Measurements from ENCODE around the gene LILRB2.
"Not testable (repeated sequence)": the region's sequence is repeated elsewhere in the genome, so short reads cannot be mapped to it uniquely, and the experiment has no call there.

The LILRB2 gene

DNA sequence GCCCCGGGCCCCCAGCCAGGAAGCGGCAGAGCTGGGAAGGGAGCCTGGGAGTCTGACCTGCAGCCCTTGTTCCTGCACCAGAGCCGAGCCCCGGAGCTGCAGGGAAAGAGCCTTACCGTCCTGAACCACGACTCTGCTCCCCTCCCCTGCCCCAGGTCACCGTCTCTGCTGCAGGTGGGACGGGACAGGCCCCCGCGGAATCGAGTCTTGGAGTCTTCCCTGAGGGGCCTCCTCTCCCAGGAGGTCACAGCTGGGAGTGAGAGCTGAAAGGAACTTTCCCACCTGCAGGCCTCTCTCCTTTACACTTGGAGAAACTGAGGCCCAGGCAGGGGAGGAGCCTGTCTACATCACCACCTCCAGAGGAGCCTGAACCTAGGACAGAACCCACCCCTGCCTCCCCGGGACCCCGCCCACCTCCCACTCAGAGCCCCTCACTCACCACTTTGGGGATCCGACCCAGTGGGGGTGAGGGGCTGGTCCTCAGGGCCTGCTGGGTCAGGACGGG lies 3.7 kb downstream of the LILRB2 start:
- intact Hi-C loops (cut with DNase I); DNase-seq: not testable (repeated sequence)

- DNase-seq, result no peak
- intact Hi-C loops (cut with DNase I), result no loop called here
These were observed 5.0 kb downstream of the LILRB2 start for GRCh38 chr19:54275951-54276350.

GRCh38 chr19:54274516-54274915 lies 6.4 kb downstream of the LILRB2 start:
- not testable (repeated sequence) for DNase-seq

GRCh38 chr19:54273821-54274220 lies 7.1 kb downstream of the LILRB2 start:
- intact Hi-C loops (cut with DNase I), result no loop called here
- no peak for DNase-seq

More at GRCh38 chr19:54274516-54274915, 6.4 kb downstream of the LILRB2 start:
- intact Hi-C loops (cut with DNase I), result not testable (repeated sequence)

DNA sequence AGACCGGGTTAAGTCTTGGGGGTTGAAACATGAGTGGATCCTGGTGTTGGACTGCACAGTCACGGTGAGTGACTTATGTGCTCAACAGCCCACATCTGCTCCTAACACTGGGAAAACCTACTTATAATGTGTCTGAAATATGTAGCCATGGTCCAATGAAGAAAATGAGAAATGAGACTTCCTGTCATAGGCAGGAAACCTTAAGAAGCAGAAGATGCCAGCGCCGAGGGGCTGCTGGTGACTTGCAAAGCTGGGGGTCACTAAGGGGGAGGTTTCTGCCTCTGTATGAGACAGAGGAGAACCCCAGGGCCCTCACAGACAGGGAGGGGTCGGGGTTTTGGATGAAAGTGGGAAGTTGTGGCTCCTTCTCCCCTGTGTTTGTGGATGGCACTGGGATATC lies 8.7 kb downstream of the LILRB2 start:
- DNase-seq; intact Hi-C loops (cut with DNase I): not testable (repeated sequence)

GRCh38 chr19:54271587-54271986 lies 9.3 kb downstream of the LILRB2 start:
- DNase-seq; intact Hi-C loops (cut with DNase I): not testable (repeated sequence)

- peak in 1 of 10 donors; percentile 34 for DNase-seq
- intact Hi-C loops (cut with DNase I), result no loop called here
These were observed 9.8 kb downstream of the LILRB2 start for GRCh38 chr19:54271106-54271505.

GRCh38 chr19:54268936-54269335 lies 12.0 kb downstream of the LILRB2 start:
- intact Hi-C loops (cut with DNase I), result no loop called here
- no peak for DNase-seq

DNA sequence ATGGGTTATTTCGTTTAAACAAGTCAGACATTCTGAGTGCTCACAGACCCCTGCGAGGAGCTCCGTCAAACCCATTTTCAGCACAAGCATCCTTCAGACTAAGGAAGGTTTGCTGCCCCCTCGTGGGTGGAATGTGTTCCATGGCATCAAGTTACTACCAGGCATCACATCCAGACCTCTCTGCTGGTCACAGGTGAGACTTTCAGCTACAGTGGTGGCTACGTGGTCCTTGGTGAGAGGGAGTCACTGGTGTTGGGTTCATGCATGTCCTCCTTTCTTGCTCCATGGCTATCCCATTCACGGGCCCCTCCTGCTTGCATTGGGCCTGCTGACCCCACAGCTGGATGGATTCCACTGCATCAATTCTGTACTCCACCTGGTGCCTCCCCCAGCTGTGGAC lies 14.8 kb downstream of the LILRB2 start:
- DNase-seq, result peak in 7 of 10 donors; percentile 39 to 88 (median 62)
- intact Hi-C loops (cut with DNase I), result no loop called here

DNA sequence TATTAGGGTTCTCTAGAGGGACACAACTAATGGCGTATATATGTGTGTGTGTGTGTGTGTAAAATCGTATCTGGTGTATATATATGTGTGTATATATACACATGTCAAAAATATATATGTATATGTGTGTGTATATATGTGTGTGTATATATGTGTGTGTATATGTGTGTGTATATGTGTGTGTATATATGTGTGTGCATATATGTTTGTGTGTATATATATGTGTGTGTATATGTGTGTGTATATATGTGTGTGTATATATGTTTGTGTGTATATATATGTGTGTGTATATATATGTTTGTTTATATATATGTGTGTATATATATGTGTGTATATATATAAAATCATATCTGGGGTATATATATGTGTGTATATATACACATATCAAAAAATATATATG lies 18.4 kb downstream of the LILRB2 start:
- intact Hi-C loops (cut with DNase I), result no loop called here
- DNase-seq, result no peak

GRCh38 chr19:54262066-54262465 lies 18.8 kb downstream of the LILRB2 start:
- intact Hi-C loops (cut with DNase I), result no loop called here
- DNase-seq, result peak in 1 of 10 donors; percentile 40

DNA sequence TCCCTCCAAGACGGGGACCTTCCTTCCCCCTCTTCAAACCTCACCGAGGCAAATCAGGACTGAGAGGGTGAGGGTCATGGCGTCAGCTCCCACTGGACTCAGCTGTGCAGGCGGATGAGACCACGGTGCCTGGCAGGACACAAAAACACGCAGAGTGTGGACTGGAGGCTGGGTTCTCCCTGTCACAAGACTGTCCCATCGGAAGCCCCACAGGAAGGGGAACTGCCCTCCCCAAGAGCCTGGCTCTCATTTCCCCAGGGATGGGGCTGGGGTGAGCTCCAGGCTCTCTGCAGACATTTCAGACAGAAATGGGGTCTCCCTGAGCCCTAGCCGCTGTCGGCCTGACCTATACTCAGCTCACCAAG lies 23.8 kb downstream of the LILRB2 start, which contains the start of gene LILRB5:
LILRB5 (minus strand) TSS at position 158 of the 365 bp plus-strand sequence; CDS start at position 78, 80 bp downstream.
- peak in 1 of 10 donors; percentile 33 for DNase-seq
- intact Hi-C loops (cut with DNase I), result no loop called here

GRCh38 chr19:54256250-54257115 lies 24.4 kb downstream of the LILRB2 start:
- intact Hi-C loops (cut with DNase I), result no loop called here
- DNase-seq, result peak in 1 of 10 donors; percentile 47

DNA sequence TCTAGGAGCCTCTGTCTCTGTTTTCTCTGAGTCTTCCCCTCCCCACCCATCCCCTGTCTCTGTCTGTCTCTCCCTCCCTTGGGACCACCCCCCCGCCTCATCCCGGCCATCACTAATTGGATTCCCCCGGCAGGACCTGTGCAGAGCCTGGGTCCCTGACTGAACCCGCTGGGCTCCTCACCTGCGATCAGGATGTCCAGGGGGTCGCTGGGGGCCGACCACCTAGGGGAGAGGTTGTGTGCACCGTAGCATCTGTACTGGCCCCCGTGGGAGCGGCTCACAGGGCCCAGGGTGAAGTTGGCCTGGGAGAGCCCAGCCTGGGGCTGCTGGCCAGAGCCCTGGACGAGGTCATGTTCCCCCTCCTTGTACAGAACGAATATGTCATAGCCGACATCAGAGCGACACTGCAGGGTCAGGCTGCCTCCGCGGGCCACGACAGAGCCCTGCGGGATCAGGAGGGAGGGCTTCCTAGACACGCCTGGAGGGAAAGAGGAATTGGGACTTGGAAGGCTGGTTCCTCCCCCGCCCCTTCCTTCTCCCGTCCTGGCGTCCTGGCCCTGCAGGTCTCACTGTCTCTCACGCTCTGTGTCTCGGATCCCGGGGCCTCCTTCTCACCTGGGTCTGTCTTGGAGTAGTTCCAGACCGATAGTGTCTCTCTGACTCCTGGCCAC lies 25.7 kb downstream of the LILRB2 start:
- intact Hi-C loops (cut with DNase I), result no loop called here
- DNase-seq, result peak in 1 of 10 donors; percentile 48

DNA sequence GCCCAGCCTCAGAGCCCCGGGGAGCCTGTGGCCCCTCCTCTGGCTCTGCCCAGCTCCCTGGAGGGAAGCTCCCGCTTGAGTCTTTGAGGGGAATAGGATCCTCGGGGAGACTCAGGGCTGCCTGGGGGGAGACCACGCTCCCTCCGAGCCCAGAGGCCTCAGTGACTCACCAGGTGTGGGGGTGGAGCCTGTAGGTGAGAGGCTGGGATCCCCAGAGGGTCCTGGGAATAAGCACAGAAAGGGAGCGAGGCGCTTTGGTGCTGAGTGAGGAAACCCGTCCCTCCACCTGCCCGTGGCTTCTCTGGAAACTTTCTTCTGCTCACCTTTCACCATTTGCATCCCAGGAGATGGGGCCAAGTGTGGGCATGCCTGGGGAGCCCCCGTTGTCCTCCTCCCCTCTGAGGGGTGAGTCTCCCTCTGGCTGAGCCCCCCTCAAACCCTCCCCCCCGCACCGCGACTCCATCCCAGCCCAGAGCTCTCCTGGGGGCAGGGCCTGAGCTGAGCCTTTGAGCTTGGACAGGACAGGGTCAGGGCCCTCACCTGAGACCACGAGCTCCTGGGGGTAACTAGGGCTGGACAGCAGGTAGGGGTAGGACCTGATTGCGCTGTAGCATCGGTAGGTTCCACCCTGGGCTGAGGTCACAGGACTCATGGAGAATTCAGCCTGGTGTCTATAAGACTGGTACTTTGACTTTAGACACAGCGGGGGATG lies 26.6 kb downstream of the LILRB2 start:
- intact Hi-C loops (cut with DNase I), result no loop called here
- DNase-seq, result peak in 1 of 10 donors; percentile 60

- DNase-seq, result no peak
- intact Hi-C loops (cut with DNase I), result no loop called here
These were observed 27.3 kb downstream of the LILRB2 start for GRCh38 chr19:54253331-54254194.

GRCh38 chr19:54252845-54253244 lies 28.1 kb downstream of the LILRB2 start:
- intact Hi-C loops (cut with DNase I), result no loop called here
- DNase-seq, result no peak

- intact Hi-C loops (cut with DNase I), result no loop called here
- DNase-seq, result no peak
These were observed 28.7 kb downstream of the LILRB2 start for GRCh38 chr19:54252243-54252642.

DNA sequence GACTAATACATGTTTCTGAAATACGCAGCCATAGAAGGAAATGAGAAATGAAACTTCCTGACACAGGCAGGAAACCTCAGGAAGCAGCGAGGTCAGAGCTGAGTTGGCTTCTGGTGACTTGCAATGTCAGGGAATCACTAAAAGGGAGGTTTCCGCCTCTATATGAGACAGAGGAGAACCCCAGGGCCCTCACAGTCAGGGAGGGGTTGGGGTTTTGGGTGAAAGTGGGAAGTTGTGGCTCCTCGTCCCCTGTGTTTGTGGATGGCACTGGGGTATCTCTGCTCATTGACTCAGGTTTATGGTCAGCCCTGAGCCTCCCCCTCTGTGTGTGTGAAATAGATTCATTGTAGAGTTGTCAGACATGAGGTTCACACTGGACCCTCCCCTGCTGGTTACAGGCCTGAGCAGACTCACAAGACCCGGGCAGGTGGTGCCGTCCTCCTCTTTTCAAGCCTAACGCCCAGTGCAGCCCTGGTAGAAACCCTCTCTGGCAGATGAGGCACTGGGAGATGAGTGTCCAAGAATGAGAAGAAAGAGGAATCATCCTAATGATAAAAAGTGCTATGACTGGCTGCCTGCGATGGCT lies 32.8 kb downstream of the LILRB2 start:
- peak in 2 of 10 donors; percentile 11 to 26 for DNase-seq
- intact Hi-C loops (cut with DNase I), result no loop called here
